ENCODE data around the gene ELFN2.
"Not testable (repeated sequence)": the region's sequence is repeated elsewhere in the genome, so short reads cannot be mapped to it uniquely, and the experiment has no call there.

- TF ChIP-seq CTCF (IDR thresholded peaks at IDR 0.05; ENCODE audit: poor library complexity); EZH2 (IDR thresholded peaks at IDR 0.05; ENCODE audit: borderline replicate concordance); EZH2phosphoT487 (IDR thresholded peaks at IDR 0.05; ENCODE audit: low read depth, severe bottlenecking, unreplicated experiment): not testable (repeated sequence)
These were observed 41.0 kb upstream of the ELFN2 start for GRCh38 chr22:37468201-37468695.
